GM21786 (cell line): Measurements from ENCODE around the gene PCLAF.
A peak's percentile ranks its signal among the peaks of the same experiment; 100 is the strongest.
"Not testable (repeated sequence)": the region's sequence is repeated elsewhere in the genome, so short reads cannot be mapped to it uniquely, and the experiment has no call there.

ENCODE experiments used
- ATAC-seq: cut with Tn5 transposase; IDR thresholded peaks from one replicate; pipeline ENCODE4 v1.9.1; 2021; ENCODE audit not compliant: unreplicated experiment

The PCLAF gene

GRCh38 chr15:64369078-64369607, 12.1 kb downstream of the PCLAF start:
- no peak for ATAC-seq

- ATAC-seq, result no peak
These were observed 20.0 kb downstream of the PCLAF start for GRCh38 chr15:64361259-64361658.

- ATAC-seq, result no peak
These were observed 24.6 kb downstream of the PCLAF start for GRCh38 chr15:64356710-64357040.

GRCh38 chr15:64355944-64356709, 25.1 kb downstream of the PCLAF start, which contains the start of gene CSNK1G1:
CSNK1G1 (minus strand) TSS chr15:64356173; CDS start chr15:64300499, 55,674 bp downstream.
- peak; percentile 98 for ATAC-seq

- peak; percentile 4 for ATAC-seq
These were observed 25.8 kb downstream of the PCLAF start for GRCh38 chr15:64355348-64355943.

GRCh38 chr15:64354688-64355344, 26.4 kb downstream of the PCLAF start:
- no peak for ATAC-seq

- no peak for ATAC-seq
These were observed 30.0 kb downstream of the PCLAF start for GRCh38 chr15:64351265-64351664.

- ATAC-seq, result no peak
These were observed 31.9 kb downstream of the PCLAF start for GRCh38 chr15:64349375-64349774.

GRCh38 chr15:64348455-64348854, 32.8 kb downstream of the PCLAF start:
- no peak for ATAC-seq

- ATAC-seq, result not testable (repeated sequence)
These were observed 35.0 kb downstream of the PCLAF start for GRCh38 chr15:64346242-64346641.

- ATAC-seq, result no peak
These were observed 36.5 kb downstream of the PCLAF start for GRCh38 chr15:64344651-64345294.

GRCh38 chr15:64343841-64344240, 37.4 kb downstream of the PCLAF start:
- ATAC-seq, result no peak

GRCh38 chr15:64343222-64343621, 38.0 kb downstream of the PCLAF start:
- ATAC-seq, result no peak

- no peak for ATAC-seq
These were observed 39.3 kb downstream of the PCLAF start for GRCh38 chr15:64341961-64342360.

GRCh38 chr15:64340355-64340754, 40.9 kb downstream of the PCLAF start:
- ATAC-seq, result no peak

GRCh38 chr15:64337761-64338160, 43.5 kb downstream of the PCLAF start:
- no peak for ATAC-seq

- no peak for ATAC-seq
These were observed 47.0 kb downstream of the PCLAF start for GRCh38 chr15:64333986-64334929.

GRCh38 chr15:64333516-64333915, 47.7 kb downstream of the PCLAF start:
- no peak for ATAC-seq

GRCh38 chr15:64331668-64332067, 49.6 kb downstream of the PCLAF start:
- not testable (repeated sequence) for ATAC-seq

GRCh38 chr15:64326975-64327374, 54.3 kb downstream of the PCLAF start:
- not testable (repeated sequence) for ATAC-seq
